ENCODE results near the gene TSBP1. TPM values are rescaled to one million over a fixed set of nuclear protein-coding genes. Genes with fewer than 3 reads are reported as not detected.

TSBP1 gene
- total RNA-seq, 2 experiments from 2014 or later = not detected

- Mint-ChIP-seq H3K4me3 (no peak overlapping the region), H3K9me3 (no peaks in the 10 kb centered on the region), H3K27ac (no peak overlapping the region), H3K36me3 (ENCODE audit: low read depth) (no peaks in the 10 kb centered on the region), H3K27me3 (peaks cover 6% of the 10 kb centered on the region), H3K4me1 (ENCODE audit: low read depth) (no peaks in the 10 kb centered on the region)
- ChIA-PET CTCF (interaction anchor here (1.2 to 1.6 kb wide), 2 partner anchors 31 to 403 kb away, joined by 4 read pairs; no protein-coding TSS in a partner anchor), POLR2A (interaction anchor here (0.6 kb wide), 1 partner anchor 129 kb away, joined by 3 read pairs; no protein-coding TSS in a partner anchor)
- intact Hi-C loops (cut with micrococcal nuclease) = no loop called here
- no peak for ATAC-seq
- TF ChIP-seq, protein P1, sequence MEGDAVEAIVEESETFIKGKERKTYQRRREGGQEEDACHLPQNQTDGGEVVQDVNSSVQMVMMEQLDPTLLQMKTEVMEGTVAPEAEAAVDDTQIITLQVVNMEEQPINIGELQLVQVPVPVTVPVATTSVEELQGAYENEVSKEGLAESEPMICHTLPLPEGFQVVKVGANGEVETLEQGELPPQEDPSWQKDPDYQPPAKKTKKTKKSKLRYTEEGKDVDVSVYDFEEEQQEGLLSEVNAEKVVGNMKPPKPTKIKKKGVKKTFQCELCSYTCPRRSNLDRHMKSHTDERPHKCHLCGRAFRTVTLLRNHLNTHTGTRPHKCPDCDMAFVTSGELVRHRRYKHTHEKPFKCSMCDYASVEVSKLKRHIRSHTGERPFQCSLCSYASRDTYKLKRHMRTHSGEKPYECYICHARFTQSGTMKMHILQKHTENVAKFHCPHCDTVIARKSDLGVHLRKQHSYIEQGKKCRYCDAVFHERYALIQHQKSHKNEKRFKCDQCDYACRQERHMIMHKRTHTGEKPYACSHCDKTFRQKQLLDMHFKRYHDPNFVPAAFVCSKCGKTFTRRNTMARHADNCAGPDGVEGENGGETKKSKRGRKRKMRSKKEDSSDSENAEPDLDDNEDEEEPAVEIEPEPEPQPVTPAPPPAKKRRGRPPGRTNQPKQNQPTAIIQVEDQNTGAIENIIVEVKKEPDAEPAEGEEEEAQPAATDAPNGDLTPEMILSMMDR (IDR thresholded peaks at IDR 0.05) = no peak
- DNase-seq = no peak
Measured at GRCh38 chr6:32382757-32383420, 11.2 kb upstream of the TSBP1 start.

DNA sequence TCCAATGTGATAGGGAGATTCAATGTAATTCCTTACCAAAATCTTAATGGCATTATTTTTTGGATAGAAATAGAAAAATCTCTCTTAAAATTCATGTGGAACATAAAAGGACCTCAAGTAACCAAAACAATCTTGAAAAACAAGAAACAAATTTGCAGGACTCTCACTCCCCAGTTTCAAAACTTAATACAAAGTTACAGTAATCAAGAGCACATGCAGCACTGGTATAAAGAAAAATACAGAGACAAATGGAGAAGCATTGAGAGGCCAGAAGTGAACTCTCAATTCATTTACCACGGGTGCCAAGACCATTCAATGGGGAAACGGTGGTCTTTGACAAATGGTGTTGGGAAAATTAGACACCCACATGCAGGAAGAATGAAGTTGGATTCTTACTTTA lies 7.8 kb upstream of the TSBP1 start:
- Mint-ChIP-seq H3K27me3 (peaks cover 8% of the 10 kb centered on the region), H3K4me3 (no peak overlapping the region), H3K27ac (no peak overlapping the region), H3K36me3 (ENCODE audit: low read depth) (no peaks in the 10 kb centered on the region), H3K4me1 (ENCODE audit: low read depth) (no peaks in the 10 kb centered on the region), H3K9me3 (no peaks in the 10 kb centered on the region)
- DNase-seq (no peak), ATAC-seq (no peak)
- TF ChIP-seq, protein P1 (IDR thresholded peaks at IDR 0.05) = no peak
- CTCF ChIA-PET = no interaction called here
- intact Hi-C loops (cut with micrococcal nuclease) = no loop called here
- POLR2A ChIA-PET = no interaction called here

GRCh38 chr6:32375739-32376529 lies 4.2 kb upstream of the TSBP1 start:
- intact Hi-C loops (cut with micrococcal nuclease) = no loop called here
- POLR2A ChIA-PET = no interaction called here

GRCh38 chr6:32371229-32371628 lies 474 bp downstream of the TSBP1 start:
- intact Hi-C loops (cut with micrococcal nuclease) = no loop called here
- no peak for ATAC-seq
- peaks cover 29% of the 10 kb centered on the region for H3K27me3 Mint-ChIP-seq
- TF ChIP-seq, protein P1 (IDR thresholded peaks at IDR 0.05) = no peak
- H3K9me3 Mint-ChIP-seq = no peaks in the 10 kb centered on the region
- DNase-seq = no peak
- H3K27ac Mint-ChIP-seq = no peak overlapping the region
- H3K4me3 Mint-ChIP-seq = no peak overlapping the region
- peaks cover 5% of the 10 kb centered on the region for H3K4me1 Mint-ChIP-seq (ENCODE audit: low read depth)
- no peaks in the 10 kb centered on the region for H3K36me3 Mint-ChIP-seq (ENCODE audit: low read depth)
- ChIA-PET CTCF (no interaction called here), POLR2A (no interaction called here)

More at GRCh38 chr6:32375739-32376529, 4.2 kb upstream of the TSBP1 start:
- ATAC-seq = no peak
- Mint-ChIP-seq H3K4me3 (no peak overlapping the region), H3K27ac (no peak overlapping the region), H3K36me3 (ENCODE audit: low read depth) (no peaks in the 10 kb centered on the region), H3K9me3 (no peaks in the 10 kb centered on the region), H3K27me3 (peaks cover 16% of the 10 kb centered on the region), H3K4me1 (ENCODE audit: low read depth) (no peaks in the 10 kb centered on the region)
- CTCF ChIA-PET = no interaction called here
- TF ChIP-seq, protein P1 (IDR thresholded peaks at IDR 0.05) = no peak
- no peak for DNase-seq

- peaks cover 31% of the 10 kb centered on the region for H3K27me3 Mint-ChIP-seq
- intact Hi-C loops (cut with micrococcal nuclease) = no loop called here
- no peaks in the 10 kb centered on the region for H3K9me3 Mint-ChIP-seq
- ChIA-PET CTCF (no interaction called here), POLR2A (no interaction called here)
- no peak for DNase-seq
- peaks cover 5% of the 10 kb centered on the region for H3K4me1 Mint-ChIP-seq (ENCODE audit: low read depth)
- no peak for ATAC-seq
- H3K4me3 Mint-ChIP-seq = no peak overlapping the region
- no peaks in the 10 kb centered on the region for H3K36me3 Mint-ChIP-seq (ENCODE audit: low read depth)
- no peak overlapping the region for H3K27ac Mint-ChIP-seq
- TF ChIP-seq, protein P1 (IDR thresholded peaks at IDR 0.05) = no peak
Measured at GRCh38 chr6:32370505-32370904, 1.2 kb downstream of the TSBP1 start.

Data from activated CD8-positive, alpha-beta T cell treated with anti-CD3 and anti-CD28 coated beads for 36 hours (primary cell).